ENCODE results near the gene RPL21.
A peak's percentile ranks its signal among the peaks of the same experiment; 100 is the strongest.
"Not testable (repeated sequence)": the region's sequence is repeated elsewhere in the genome, so short reads cannot be mapped to it uniquely, and the experiment has no call there.

The RPL21 gene

DNA sequence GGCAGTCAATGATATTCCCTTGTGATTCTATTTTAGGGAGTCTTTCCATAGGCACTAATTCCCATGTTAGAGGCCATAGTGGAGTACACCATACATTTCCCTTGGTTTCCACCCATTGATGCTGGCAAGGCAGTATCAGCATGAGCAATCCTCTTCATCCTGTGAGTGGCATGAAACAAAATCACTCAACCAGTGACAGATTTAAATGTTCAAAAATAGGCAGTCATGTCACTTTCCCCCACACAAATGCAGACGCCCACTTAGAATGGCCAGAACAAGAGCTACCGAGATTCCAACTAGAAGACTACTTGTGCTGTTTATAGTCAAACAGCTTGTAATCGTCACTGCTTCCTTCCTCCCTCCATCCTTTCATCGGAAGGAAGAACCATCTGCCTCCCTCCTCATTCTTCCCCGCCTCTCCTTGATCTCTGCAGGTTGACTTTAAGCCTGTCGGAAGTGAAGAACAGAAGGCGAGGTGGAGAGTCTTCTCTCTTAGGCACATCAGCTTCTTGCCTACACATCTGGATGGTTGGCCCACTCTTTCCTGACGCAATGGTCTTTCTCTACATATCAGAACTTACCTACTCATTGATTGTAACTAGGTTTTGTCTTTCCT is 41.8 kb downstream of the RPL21 start:
- DNase-seq: no peak

DNA sequence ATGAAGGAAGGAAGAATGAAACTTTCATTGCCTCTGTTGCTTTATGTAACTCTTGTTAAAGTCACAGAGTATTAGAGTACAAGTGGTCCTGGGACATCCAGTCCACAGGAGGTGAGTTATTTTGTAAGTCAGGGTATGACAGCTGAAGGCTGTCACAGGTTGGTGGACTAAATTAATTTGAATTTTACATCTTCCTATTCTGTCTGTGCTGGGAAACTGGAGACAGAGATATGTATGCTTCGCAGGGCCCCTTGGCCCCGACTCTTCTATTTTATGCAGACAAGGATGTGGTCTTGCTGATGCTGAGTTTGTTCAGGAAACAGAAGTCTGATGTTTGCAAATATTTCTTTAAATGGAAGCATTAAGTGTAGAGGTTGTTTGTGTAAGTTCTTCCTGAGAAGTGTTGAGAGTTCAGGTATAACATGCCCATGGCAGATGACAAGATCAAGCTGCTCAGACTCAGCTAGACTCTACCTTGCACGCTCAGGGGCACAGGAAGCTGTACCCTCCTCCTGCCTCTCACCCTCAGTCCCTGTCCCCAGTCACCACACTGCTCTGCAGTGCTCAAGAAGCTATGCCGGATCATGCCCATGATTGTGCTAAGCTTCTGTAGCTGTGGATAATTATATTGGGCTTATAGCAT is 42.6 kb downstream of the RPL21 start:
- no peak for DNase-seq

DNA sequence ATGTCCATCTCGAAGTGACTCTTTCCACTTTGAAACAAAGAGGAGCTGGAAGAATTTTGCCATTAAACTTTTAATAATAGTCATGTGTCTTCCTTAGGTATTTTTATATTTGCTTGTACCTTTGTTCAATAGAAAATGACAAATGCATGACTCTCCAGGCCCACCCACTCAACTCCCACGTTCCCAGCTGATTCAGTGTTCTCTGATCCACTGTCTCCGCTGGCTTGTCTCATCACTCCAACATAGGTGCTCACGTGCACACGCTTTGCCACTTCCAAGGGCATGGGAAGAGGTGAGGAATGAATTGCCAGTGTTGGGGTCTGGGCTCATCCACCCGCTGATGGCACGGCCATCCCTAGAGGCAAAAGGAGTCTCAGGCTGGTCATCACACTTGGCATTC is 43.7 kb downstream of the RPL21 start:
- peak; percentile 17 for DNase-seq

DNA sequence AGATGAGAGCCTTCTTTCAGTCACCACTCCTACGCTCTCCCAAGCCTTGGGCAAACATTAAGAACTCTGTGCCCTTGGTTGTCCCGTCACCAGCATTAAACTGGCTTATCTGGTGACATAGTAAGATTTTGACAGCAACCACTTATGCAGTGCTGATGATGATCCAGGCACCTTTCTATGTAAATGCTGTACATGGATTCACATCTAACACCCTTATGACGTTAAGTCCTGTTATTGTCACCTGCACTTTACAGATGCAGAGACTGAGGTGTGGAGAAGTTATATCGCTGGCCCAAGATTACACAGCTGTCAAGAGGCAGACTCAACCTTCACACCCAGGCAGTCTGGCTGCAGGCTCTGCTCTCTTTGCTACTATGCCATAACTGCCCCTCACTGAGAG is 44.3 kb downstream of the RPL21 start:
- no peak for DNase-seq

DNA sequence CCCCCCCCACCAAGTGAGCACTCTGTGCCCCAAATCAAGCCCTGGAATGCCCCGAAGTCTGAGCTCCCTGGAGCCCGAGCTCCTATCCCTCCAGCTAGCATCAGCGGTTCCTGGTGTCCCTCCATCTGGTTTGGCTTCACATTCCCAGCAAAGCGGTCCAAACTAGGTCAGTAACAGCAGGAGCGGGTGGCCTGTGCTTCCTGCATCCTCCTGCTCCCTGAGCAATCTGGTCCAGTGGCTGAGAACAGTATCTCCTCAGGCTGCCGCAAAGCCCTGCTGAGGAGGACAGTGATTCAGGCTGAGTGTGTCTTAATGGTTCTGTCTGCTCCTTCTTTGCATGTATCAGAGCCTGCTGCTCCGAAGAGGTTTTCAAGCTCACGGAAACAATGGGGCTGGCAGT is 45.1 kb downstream of the RPL21 start:
- no peak for DNase-seq

DNA sequence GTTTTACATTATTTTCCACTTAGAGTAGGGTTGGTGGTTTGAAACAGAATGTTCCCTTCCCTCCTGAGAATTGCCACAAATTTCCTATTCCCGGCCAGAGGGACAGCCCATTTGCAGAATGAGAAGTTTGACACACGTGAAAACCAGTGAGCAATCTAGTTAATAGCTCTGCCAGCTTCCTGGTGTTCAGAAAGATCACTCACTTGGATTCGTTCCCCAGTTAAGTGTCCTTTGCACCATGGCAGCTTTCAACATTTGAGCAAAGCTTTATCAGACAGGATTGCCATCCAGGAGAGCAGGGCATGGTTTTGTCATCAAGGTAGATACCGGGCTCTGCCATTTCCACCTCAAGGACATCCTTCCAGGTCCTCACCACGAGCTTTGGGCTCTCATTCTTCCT is 47.5 kb downstream of the RPL21 start:
- no peak for DNase-seq

DNA sequence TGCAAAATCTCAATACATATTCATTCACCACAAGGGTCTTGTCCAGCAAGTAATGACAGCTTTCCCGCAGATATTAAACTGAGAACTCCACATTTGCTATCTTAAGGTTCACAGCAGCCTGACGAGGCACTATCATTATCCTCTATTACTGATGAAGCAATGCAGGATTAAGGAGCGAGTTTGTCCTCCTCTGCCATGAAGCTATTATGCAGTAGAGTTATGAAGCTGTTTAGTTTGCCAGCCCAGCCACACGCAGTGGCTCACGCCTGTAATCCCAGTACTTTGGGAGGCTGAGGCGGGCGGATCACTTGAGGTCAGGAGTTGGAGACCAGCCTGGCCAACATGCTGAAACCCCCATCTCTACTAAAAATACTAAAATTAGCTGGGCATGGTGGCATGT is 49.0 kb downstream of the RPL21 start:
- DNase-seq: not testable (repeated sequence)

DNA sequence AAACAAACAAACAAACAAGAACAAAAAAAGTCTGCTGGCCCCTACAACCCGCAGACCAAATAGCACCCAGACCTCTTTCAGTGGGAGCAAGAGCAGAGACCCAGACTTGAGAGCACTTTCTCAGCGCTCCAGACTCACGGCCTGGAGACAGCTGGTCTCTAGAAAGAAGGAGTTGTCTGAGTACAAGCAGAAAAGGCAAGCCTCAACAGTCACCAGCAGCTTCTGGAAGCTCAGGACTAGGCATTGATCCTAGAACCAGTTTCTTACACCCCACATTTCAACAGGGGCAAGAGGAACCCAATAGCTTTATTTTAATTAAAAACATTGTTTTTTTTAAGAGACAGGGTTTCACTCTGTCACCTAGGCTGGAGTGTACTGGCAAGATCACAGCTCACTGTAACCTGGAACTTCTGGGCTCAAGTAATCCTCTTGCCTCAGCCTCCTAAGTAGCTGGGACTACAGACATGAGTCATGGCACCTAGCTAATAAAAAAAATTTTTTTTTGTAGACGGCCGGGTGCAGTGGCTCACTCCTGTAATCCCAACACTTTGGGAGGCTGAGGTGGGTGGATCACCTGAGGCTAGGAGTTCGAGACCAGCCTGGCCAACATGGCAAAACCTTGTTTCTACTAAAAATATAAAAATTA is 49.7 kb downstream of the RPL21 start:
- DNase-seq: no peak

DNA sequence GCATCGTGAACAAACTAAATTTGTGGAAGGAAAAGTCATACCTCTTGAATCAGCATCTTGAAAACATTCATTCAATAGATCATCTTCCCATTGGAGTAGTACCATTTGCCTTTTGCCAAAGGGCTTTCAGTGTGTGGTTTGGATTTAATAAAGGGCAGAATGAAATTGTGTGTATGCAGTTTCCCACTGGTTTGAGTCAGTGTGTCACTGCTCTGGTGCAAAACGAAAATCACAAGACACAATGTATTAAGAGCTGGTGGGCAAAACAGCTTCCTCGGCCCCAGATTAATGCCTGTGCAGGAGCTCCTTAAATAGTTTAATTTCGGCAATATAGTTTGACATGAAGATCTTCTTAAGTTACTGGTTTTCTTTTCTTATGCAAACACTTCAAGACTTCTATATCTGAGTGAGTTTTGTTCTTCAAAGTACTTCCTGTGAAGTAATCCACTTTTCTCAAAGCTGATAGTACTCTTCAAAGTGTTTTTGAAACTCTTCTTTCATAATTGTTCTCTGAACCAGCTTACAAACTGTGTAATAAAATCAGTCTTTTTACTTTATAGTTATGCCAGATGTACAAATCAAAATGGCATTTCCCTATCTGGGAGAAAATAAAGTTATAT is 51.4 kb downstream of the RPL21 start:
- no peak for DNase-seq

DNA sequence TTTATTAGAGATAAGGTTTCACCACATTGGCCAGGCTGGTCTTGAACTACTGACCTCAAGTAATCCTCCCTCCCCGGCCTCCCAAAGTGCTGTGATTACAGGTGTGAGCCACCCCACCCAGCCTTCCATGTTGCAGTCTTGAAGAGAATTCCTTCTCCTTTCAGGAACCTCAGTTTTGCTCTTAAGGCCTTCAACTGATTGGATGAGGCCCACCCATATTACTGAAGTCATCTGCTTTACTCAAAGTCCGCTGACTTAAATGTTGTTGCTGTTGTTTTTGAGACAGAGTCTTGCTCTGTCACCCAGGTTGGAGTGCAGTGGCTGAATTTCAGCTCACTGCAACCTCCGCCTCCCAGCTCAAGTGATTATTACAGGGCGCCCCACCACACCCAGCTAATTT is 52.7 kb downstream of the RPL21 start:
- DNase-seq: no peak

DNA sequence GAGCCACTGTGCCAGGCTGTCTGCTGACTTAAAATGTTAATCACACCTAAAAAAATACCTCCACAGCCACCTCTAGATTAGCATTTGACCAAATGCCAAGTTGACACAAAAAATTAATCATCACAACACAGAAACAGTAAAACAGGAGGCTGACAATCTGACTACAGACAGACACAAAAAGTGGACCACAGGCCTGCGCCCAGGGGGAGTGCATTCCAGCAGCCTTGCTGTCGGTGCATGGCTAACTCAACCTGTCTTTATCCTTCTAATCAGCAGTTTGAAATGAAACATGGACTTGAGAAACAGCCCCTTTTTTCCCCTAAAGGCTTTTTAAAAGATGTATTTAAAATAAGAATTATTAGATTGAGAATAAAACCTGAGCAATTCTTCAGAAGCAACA is 53.3 kb downstream of the RPL21 start:
- DNase-seq: no peak

All from stimulated activated CD4-positive, alpha-beta T cell treated with anti-CD3 and anti-CD28 coated beads, Interleukin-15, amount 100 ng/mL, for 24 hours (primary cell).